Measurements from ENCODE around the gene WBP2. TPM values are rescaled to one million over a fixed set of nuclear protein-coding genes. Genes with fewer than 3 reads are reported as not detected.
"Not testable (repeated sequence)": the region's sequence is repeated elsewhere in the genome, so short reads cannot be mapped to it uniquely, and the experiment has no call there.

WBP2 gene
- polyA plus RNA-seq, 3 donors, result 62.4 to 93.3 (median 67.9) TPM

- H3K9ac ChIP-seq (ENCODE audit: insufficient read depth, low read length, poor library complexity, severe bottlenecking), result no peak overlapping the region
- Mint-ChIP-seq H3K9me3 (no peaks in the 10 kb centered on the region), H3K27ac (no peak overlapping the region), H3K4me3 (no peak overlapping the region), H3K27me3 (ENCODE audit: low read depth in 3 of 3) (peaks cover 0 to 5% (median 3%) of the 10 kb centered on the region in 3 donors), H3K4me1 (peaks cover 4% of the 10 kb centered on the region), H3K36me3 (no peaks in the 10 kb centered on the region)
- no peak overlapping the region for H3K27ac ChIP-seq (ENCODE audit: low read depth in 1 of 2, low read length in 2 of 2)
- no peaks in the 10 kb centered on the region for H3K36me3 ChIP-seq (replicated peaks in 1 of 2; ENCODE audit: control insufficient read depth in 1 of 2, insufficient read depth in 2 of 2, low read length in 2 of 2)
- WGBS (ENCODE audit: insufficient coverage), result 95% methylated on average over 11 of the region's 23 CpGs
- H3K79me2 ChIP-seq (ENCODE audit: insufficient read depth, low read length), result no peaks in the 10 kb centered on the region
- H3K4me2 ChIP-seq (replicated peaks; ENCODE audit: extremely low read depth, low read length, poor library complexity, severe bottlenecking), result no peak overlapping the region
- H3K4me3 ChIP-seq (replicated peaks in 1 of 3; ENCODE audit: low read depth in 2 of 3, low read length in 3 of 3), result no peak overlapping the region
- peaks cover 3% of the 10 kb centered on the region in 2 donors for H3K4me1 ChIP-seq (ENCODE audit: control insufficient read depth in 1 of 2, insufficient read depth in 2 of 2, low read length in 2 of 2)
- DNase-seq, result no peak
- H2AFZ ChIP-seq (ENCODE audit: insufficient read depth, low read depth, low read length, poor library complexity, severe bottlenecking), result no peak overlapping the region
- intact Hi-C loops (cut with micrococcal nuclease), result no loop called here
- no peaks in the 10 kb centered on the region for H3K27me3 ChIP-seq (ENCODE audit: control insufficient read depth in 2 of 2, insufficient read depth in 2 of 2, low read length in 2 of 2)
- H4K20me1 ChIP-seq (ENCODE audit: insufficient read depth, low read length), result no peaks in the 10 kb centered on the region
- H3K9me3 ChIP-seq (replicated peaks in 1 of 2; ENCODE audit: control insufficient read depth in 1 of 2, insufficient read depth in 1 of 2, low read length in 2 of 2), result no peaks in the 10 kb centered on the region
- TF ChIP-seq CTCF (IDR thresholded peaks at IDR 0.05), result no peak
Observed at GRCh38 chr17:75869282-75870141, 14.4 kb upstream of the WBP2 start.

- H3K9ac ChIP-seq (ENCODE audit: insufficient read depth, low read length, poor library complexity, severe bottlenecking); H3K36me3 Mint-ChIP-seq; H3K36me3 ChIP-seq (replicated peaks in 1 of 2; ENCODE audit: control insufficient read depth in 1 of 2, insufficient read depth in 2 of 2, low read length in 2 of 2); H4K20me1 ChIP-seq (ENCODE audit: insufficient read depth, low read length); H3K79me2 ChIP-seq (ENCODE audit: insufficient read depth, low read length); H2AFZ ChIP-seq (ENCODE audit: insufficient read depth, low read depth, low read length, poor library complexity, severe bottlenecking); H3K4me1 ChIP-seq (ENCODE audit: control insufficient read depth in 1 of 2, insufficient read depth in 2 of 2, low read length in 2 of 2); H3K9me3 Mint-ChIP-seq; H3K4me2 ChIP-seq (replicated peaks; ENCODE audit: extremely low read depth, low read length, poor library complexity, severe bottlenecking); intact Hi-C loops (cut with micrococcal nuclease); H3K4me3 Mint-ChIP-seq; H3K27me3 ChIP-seq (ENCODE audit: control insufficient read depth in 2 of 2, insufficient read depth in 2 of 2, low read length in 2 of 2); H3K27ac ChIP-seq (ENCODE audit: low read depth in 1 of 2, low read length in 2 of 2); H3K9me3 ChIP-seq (replicated peaks in 1 of 2; ENCODE audit: control insufficient read depth in 1 of 2, insufficient read depth in 1 of 2, low read length in 2 of 2); H3K27me3 Mint-ChIP-seq (ENCODE audit: low read depth in 3 of 3); H3K27ac Mint-ChIP-seq; DNase-seq; H3K4me3 ChIP-seq (replicated peaks in 1 of 3; ENCODE audit: low read depth in 2 of 3, low read length in 3 of 3): not testable (repeated sequence)
- peaks cover 10% of the 10 kb centered on the region for H3K4me1 Mint-ChIP-seq
- WGBS (ENCODE audit: insufficient coverage), result 93% methylated on average over 7 of the region's 12 CpGs
Observed at GRCh38 chr17:75868730-75869281, 13.7 kb upstream of the WBP2 start.

- H3K36me3 Mint-ChIP-seq; H3K4me2 ChIP-seq (replicated peaks; ENCODE audit: extremely low read depth, low read length, poor library complexity, severe bottlenecking); H2AFZ ChIP-seq (ENCODE audit: insufficient read depth, low read depth, low read length, poor library complexity, severe bottlenecking); H3K9me3 ChIP-seq (replicated peaks in 1 of 2; ENCODE audit: control insufficient read depth in 1 of 2, insufficient read depth in 1 of 2, low read length in 2 of 2); H3K27me3 Mint-ChIP-seq (ENCODE audit: low read depth in 3 of 3); H3K27me3 ChIP-seq (ENCODE audit: control insufficient read depth in 2 of 2, insufficient read depth in 2 of 2, low read length in 2 of 2); H3K4me3 Mint-ChIP-seq; H3K9me3 Mint-ChIP-seq; H3K36me3 ChIP-seq (replicated peaks in 1 of 2; ENCODE audit: control insufficient read depth in 1 of 2, insufficient read depth in 2 of 2, low read length in 2 of 2); intact Hi-C loops (cut with micrococcal nuclease); H3K9ac ChIP-seq (ENCODE audit: insufficient read depth, low read length, poor library complexity, severe bottlenecking); H4K20me1 ChIP-seq (ENCODE audit: insufficient read depth, low read length); DNase-seq; H3K79me2 ChIP-seq (ENCODE audit: insufficient read depth, low read length); H3K27ac ChIP-seq (ENCODE audit: low read depth in 1 of 2, low read length in 2 of 2); H3K4me3 ChIP-seq (replicated peaks in 1 of 3; ENCODE audit: low read depth in 2 of 3, low read length in 3 of 3): not testable (repeated sequence)
- Mint-ChIP-seq H3K27ac (peak overlapping the region in 2 of 7 donors; percentile 1 to 18), H3K4me1 (peaks cover 14% of the 10 kb centered on the region)
- peaks cover 8 to 17% of the 10 kb centered on the region in 2 donors for H3K4me1 ChIP-seq (ENCODE audit: control insufficient read depth in 1 of 2, insufficient read depth in 2 of 2, low read length in 2 of 2)
- 86% methylated on average over 9 of the region's 17 CpGs for WGBS (ENCODE audit: insufficient coverage)
Observed at GRCh38 chr17:75865404-75866188, 10.5 kb upstream of the WBP2 start.

All from CD14-positive monocyte (primary cell).